Coronary artery (tissue), 2 donors: Measurements from ENCODE around the gene CDH20.
A peak's percentile ranks its signal among the peaks of the same experiment; 100 is the strongest.

Experiments
- DNase-seq: peaks from one replicate; pipeline ENCODE4 v3.0.0-alpha.2; 2017; ENCODE audit warnings: low spot score
- H3K27ac ChIP-seq, 2 donors: fragments of 200-600 bp; sonication (generic); one replicate each; pipeline ENCODE4 v1.5.1; 2016 to 2019
- H3K4me3 ChIP-seq: fragments of 200-600 bp; sonication (generic); 2 replicates; pipeline ENCODE4 v1.5.1; 2016; ENCODE audit warnings: mild to moderate bottlenecking, moderate library complexity
- TF ChIP-seq, protein P1 (sequence below): fragments of 200-600 bp; sonication (generic); IDR thresholded peaks from one replicate; pipeline ENCODE4 v1.5.1; 2019; ENCODE audit warnings: antibody characterized with exemption

CDH20 gene

DNA sequence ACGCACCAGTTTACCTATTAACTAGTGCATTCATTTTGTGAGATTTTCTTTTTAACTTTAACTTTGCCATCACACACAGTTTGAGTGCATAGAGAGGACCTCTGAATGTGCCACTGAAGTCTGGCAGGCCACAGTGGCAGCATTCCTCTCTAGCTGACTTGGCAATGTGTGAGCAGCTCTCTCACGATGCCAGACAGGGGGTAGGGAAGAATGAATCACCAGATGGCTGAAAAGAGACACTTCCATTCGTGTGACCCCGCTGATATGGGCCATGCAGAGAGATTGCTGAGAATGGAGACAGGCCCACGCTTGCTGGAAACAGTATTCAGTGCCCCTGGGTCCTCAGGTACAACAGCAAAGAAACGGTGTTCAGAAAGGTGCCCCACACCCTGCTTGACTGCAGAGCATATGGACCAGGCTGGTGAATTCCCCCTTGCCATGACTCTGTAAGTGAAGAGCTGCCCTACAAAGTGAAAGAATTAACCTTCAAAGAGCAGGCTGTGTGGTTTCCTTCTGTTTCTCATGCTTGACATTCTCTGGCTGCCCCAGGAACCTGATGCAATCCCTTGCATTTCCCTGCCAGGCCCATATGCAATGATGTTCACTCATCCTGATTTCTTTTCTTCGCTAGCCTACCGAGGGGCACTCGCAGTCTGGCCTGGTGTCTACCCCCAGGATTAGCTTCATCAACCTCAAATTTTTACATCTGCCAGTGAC, 236.1 kb downstream of the CDH20 start:
- no peak for DNase-seq
- Histone ChIP-seq H3K27ac (peak overlapping the region; percentile 8 to 82), H3K4me3 (no peak overlapping the region)
- TF ChIP-seq, protein P1, sequence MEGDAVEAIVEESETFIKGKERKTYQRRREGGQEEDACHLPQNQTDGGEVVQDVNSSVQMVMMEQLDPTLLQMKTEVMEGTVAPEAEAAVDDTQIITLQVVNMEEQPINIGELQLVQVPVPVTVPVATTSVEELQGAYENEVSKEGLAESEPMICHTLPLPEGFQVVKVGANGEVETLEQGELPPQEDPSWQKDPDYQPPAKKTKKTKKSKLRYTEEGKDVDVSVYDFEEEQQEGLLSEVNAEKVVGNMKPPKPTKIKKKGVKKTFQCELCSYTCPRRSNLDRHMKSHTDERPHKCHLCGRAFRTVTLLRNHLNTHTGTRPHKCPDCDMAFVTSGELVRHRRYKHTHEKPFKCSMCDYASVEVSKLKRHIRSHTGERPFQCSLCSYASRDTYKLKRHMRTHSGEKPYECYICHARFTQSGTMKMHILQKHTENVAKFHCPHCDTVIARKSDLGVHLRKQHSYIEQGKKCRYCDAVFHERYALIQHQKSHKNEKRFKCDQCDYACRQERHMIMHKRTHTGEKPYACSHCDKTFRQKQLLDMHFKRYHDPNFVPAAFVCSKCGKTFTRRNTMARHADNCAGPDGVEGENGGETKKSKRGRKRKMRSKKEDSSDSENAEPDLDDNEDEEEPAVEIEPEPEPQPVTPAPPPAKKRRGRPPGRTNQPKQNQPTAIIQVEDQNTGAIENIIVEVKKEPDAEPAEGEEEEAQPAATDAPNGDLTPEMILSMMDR, result no peak

DNA sequence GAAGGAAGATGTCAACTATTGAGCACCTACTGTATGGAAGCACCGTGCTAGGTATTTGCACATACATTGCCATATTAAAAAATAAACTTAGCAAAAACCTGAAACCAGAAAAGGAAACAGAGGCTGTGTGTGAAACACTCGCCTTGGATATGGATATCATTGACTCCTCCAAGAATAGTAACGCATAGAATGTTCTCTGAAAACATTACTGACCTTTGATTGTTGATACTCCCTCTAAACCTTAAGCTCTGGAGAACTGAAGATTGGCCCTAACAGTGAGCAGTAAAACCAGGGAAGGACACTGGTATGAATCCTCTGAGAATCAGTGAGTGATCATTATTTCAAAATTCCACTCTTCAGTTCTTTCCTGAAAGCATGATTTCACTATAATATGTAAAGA, 236.8 kb downstream of the CDH20 start:
- no peak for DNase-seq
- TF ChIP-seq, protein P1, result no peak
- Histone ChIP-seq H3K4me3 (no peak overlapping the region), H3K27ac (peak overlapping the region; percentile 8 to 82)

DNA sequence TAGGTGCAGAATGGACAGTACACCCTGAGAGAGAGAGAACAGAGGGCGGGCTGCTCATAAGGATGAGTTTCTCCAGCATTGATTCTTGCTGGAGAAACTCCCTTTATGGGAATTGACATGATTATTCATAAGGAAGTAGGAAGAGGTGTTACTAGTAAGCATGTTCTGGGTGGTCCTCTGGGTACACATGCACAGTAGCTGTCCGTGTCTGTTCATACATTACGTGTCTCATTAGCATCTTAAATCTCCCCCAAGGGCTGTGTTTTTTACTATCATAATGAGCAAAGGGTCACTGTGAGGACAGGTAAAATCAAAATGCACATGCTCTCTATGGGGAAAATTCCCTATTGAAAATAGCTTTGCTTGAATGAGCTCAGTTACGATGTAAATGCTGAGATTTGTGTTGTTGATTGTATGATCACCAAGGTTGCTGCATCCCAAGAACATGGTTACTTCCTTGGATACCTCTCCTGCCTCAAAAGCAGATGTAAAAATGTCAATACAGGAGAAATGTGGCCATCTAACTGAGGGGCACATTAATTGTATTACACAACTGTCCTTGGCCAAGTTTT, 238.9 kb downstream of the CDH20 start:
- no peak for DNase-seq
- H3K27ac ChIP-seq, result no peak overlapping the region
- TF ChIP-seq, protein P1, result no peak

DNA sequence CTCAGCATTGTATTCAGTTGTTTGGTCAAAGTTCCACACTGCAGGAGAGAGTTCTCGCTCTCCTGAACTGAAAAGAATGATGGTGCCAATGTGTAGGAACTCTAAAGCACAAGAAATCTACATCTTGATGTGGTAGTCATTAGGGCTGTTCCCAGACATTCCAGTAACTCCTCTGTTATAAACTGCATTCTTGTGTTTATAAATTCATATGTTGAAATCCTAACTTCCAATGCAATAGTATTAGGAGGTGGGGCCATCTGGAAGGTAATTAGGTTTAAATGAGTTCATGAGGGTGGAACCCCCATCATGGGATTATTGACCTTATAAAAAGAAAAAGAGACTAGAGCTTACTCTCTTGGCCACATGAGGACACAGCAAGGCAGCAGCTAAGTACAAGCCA, 239.6 kb downstream of the CDH20 start:
- H3K4me3 ChIP-seq, result no peak overlapping the region
- TF ChIP-seq, protein P1, result no peak
- DNase-seq, result no peak
- H3K27ac ChIP-seq, result no peak overlapping the region

More for the DNA sequence above, 238.9 kb downstream of the CDH20 start:
- no peak overlapping the region for H3K4me3 ChIP-seq

DNA sequence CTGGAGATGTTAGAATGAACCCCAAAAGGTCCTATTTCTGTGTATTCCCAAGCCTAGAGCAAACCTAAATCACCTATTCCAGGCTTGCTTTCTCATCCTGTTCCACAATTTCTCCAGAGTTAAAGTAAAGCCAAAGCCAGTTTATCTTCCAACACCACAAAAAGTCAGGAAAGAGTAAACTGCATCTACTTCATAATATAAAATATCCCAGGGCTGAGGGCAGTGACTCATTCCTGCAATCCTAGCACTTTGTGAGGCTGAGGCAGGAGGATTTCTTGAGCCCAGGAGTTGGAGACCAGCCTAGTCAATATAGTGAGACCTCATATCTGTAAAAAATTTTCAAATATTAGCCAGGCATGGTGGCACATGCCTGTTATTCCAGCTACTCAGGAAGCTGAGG, 241.4 kb downstream of the CDH20 start:
- TF ChIP-seq, protein P1, result no peak
- Histone ChIP-seq H3K27ac (no peak overlapping the region), H3K4me3 (no peak overlapping the region)
- no peak for DNase-seq

DNA sequence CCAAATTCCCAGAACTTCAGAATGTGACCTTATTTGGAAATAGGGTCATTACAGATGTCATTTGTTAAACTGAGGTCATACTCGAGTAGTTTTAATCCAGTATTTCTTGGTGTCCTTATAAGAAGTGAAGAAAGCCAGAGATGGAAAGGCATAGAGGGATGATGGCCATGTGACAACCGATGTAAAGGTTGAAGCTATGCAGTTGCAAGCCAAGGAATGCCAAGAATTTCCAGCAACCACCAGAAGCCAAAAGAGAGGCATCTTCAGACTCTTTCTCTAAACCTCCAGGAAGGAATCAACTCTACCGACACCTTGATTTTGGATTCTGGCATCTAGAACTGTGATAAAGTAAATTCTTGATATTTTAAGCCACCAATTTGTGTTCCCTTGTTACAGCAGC, 242.2 kb downstream of the CDH20 start:
- no peak for DNase-seq
- no peak overlapping the region for H3K4me3 ChIP-seq
- TF ChIP-seq, protein P1, result no peak
- no peak overlapping the region for H3K27ac ChIP-seq

DNA sequence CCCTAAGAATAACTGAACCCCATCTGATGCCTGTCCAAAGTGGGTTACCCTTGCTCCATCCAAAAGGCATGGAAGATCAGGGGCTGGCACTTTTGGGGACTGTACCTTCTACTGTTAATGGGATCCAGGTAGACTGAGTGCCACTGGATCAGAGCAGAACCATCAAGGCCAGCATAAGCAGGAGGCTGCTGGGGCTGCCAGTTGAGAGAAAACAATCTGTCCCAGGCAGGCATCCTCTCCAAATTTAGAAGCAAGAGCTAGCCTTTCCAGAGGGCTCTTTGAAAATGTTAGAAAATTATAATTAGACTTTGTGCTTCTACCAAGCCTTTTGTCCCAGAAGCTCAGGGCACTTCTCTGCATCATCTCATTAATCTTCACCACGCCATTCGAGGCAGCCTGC, 245.6 kb downstream of the CDH20 start:
- TF ChIP-seq, protein P1, result no peak
- H3K4me3 ChIP-seq, result no peak overlapping the region
- DNase-seq, result no peak

More for the DNA sequence above, 245.6 kb downstream of the CDH20 start:
- H3K27ac ChIP-seq, result no peak overlapping the region
